ENCODE results near the gene EXT2. TPM values are rescaled to one million over a fixed set of nuclear protein-coding genes. Genes with fewer than 3 reads are reported as not detected.

EXT2 gene
- total and polyA plus RNA-seq, 2 experiments from 2014 or later: 15.9 to 48.6 TPM

DNA sequence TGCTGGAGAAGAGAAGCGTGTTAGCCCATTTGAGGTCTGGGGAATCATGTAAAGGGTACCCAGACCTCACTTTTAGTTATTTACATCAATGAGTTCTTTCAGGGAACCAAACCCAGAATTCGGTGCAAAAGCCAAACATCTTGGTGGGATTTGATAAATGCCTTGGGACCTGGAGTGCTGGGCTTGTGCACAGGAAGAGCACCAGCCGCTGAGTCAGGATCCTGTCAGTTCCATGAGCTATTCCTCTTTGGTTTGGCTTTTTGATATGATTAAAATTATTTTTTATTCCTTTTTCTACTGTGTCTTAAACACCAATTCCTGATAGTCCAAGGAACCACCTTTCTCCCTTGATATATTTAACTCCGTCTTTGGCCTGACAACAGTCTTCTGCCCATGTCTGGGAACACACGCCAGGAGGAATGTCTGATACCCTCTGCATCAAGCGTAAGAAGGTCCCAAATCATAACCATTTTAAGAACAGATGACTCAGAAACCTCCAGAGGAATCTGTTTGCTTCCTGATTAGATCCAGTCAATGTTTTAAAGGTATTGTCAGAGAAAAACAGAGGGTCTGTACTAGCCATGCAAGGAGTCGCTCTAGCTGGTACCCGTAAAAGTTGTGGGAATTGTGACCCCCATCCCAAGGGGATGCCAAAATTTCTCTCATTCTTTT, 149.3 kb downstream of the EXT2 start:
- TF ChIP-seq ZNF331 (CRISPR knock-in tag; IDR thresholded peaks at IDR 0.05; ENCODE audit: low read depth) (no peak), ETS1 (IDR thresholded peaks at IDR 0.05) (no peak), CREB1 (CRISPR knock-in tag; IDR thresholded peaks at IDR 0.05; ENCODE audit: low read depth) (no peak), ZNF114 (CRISPR knock-in tag; IDR thresholded peaks at IDR 0.05) (no peak), JUNB (IDR thresholded peaks at IDR 0.05; ENCODE audit: unreplicated experiment) (no peak), REST (IDR thresholded peaks at IDR 0.05; ENCODE audit: unreplicated experiment) (no peak), NANOG (IDR thresholded peaks at IDR 0.05; ENCODE audit: borderline replicate concordance) (no peak), ZNF462 (CRISPR knock-in tag; IDR thresholded peaks at IDR 0.05) (no peak), EZH2 (IDR thresholded peaks at IDR 0.05; ENCODE audit: low read depth, unreplicated experiment) (no peak), EZH2phosphoT487 (IDR thresholded peaks at IDR 0.05; ENCODE audit: unreplicated experiment) (no peak), STAT1 (IDR thresholded peaks at IDR 0.05; ENCODE audit: unreplicated experiment) (no peak), POLR2AphosphoS5 (IDR thresholded peaks at IDR 0.05; ENCODE audit: low read depth) (no peak), CTCF (conservative IDR thresholded peaks at IDR 0.05; ENCODE audit: low read depth in 2 of 2) (no peak)
- H2AFZ ChIP-seq: no peak overlapping the region
- H3K36me3 Mint-ChIP-seq (ENCODE audit: low read depth): peaks cover 11% of the 10 kb centered on the region; the same call in 2 of the 3 replicates
- DNase-seq (ENCODE audit: low spot score): no peak
- H3F3A ChIP-seq (replicated peaks; ENCODE audit: low read depth): no peaks in the 10 kb centered on the region
- H3K9me2 ChIP-seq (ENCODE audit: insufficient read depth): peaks cover 20% of the 10 kb centered on the region
- H3K9me3 Mint-ChIP-seq: no peaks in the 10 kb centered on the region
- peaks cover 39% of the 10 kb centered on the region for H3K4me1 Mint-ChIP-seq
- peaks cover 10% of the 10 kb centered on the region for H3K27me3 Mint-ChIP-seq (ENCODE audit: insufficient read depth, low read depth, poor library complexity)
- H3K27ac ChIP-seq (ENCODE audit: low read depth): peak overlapping the region; percentile 45; the same call in 1 of the 2 replicates
- H3K27me3 ChIP-seq (ENCODE audit: insufficient read depth): no peaks in the 10 kb centered on the region
- 0 out of 2 replicates have a peak, but pooled peaks cover 4% of the 10 kb centered on the region for H3K79me2 ChIP-seq (replicated peaks; ENCODE audit: insufficient read depth)
- peak overlapping the region; percentile 65 for H3K4me2 ChIP-seq
- no peaks in the 10 kb centered on the region for H3K36me3 ChIP-seq (ENCODE audit: insufficient read depth)
- H3K4me3 Mint-ChIP-seq: no peak overlapping the region
- H3K4me1 ChIP-seq (ENCODE audit: insufficient read depth): peaks cover 26% of the 10 kb centered on the region
- ATAC-seq: no peak
- H3K27ac Mint-ChIP-seq: no peak overlapping the region
- no peaks in the 10 kb centered on the region for H4K20me1 ChIP-seq (replicated peaks; ENCODE audit: insufficient read depth)
- no peak overlapping the region; the same call in 1 of the 2 replicates for H3K4me3 ChIP-seq
